Measurements from ENCODE around the gene IGLL5. TPM values are rescaled to one million over a fixed set of nuclear protein-coding genes. Genes with fewer than 3 reads are reported as not detected.

IGLL5 gene
- polyA plus RNA-seq, 1 donor from 2014 or later = 195 TPM

GRCh38 chr22:22855617-22856308, 31.9 kb upstream of the IGLL5 start:
- peaks cover 33% of the 10 kb centered on the region for H3K27me3 Mint-ChIP-seq
- peak overlapping the region in 1 of 3 donors; percentile 46 for H3K27ac Mint-ChIP-seq
- peak overlapping the region in 2 of 4 donors; percentile 39 to 58 for H3K4me3 Mint-ChIP-seq
- peaks cover 1% of the 10 kb centered on the region for H3K36me3 Mint-ChIP-seq
- H3K4me1 Mint-ChIP-seq = peaks cover 21 to 28% (median 22%) of the 10 kb centered on the region in 3 donors
- H3K9me3 Mint-ChIP-seq = no peaks in the 10 kb centered on the region

- peaks cover 33% of the 10 kb centered on the region for H3K27me3 Mint-ChIP-seq
- H3K27ac Mint-ChIP-seq = peak overlapping the region in 1 of 3 donors; percentile 59
These were observed 31.3 kb upstream of the IGLL5 start for GRCh38 chr22:22856364-22856763.

GRCh38 chr22:22856885-22857606, 30.6 kb upstream of the IGLL5 start:
- Mint-ChIP-seq H3K36me3 (peaks cover 1% of the 10 kb centered on the region), H3K4me3 (peak overlapping the region in 2 of 4 donors; percentile 60 to 73)

More at GRCh38 chr22:22856364-22856763, 31.3 kb upstream of the IGLL5 start:
- H3K4me3 Mint-ChIP-seq = peak overlapping the region in 1 of 4 donors; percentile 70
- H3K9me3 Mint-ChIP-seq = no peaks in the 10 kb centered on the region
- H3K36me3 Mint-ChIP-seq = peaks cover 1% of the 10 kb centered on the region
- H3K4me1 Mint-ChIP-seq = peaks cover 21 to 31% (median 22%) of the 10 kb centered on the region in 3 donors

GRCh38 chr22:22857607-22858558, 29.7 kb upstream of the IGLL5 start:
- Mint-ChIP-seq H3K9me3 (no peaks in the 10 kb centered on the region), H3K27me3 (peaks cover 25% of the 10 kb centered on the region), H3K27ac (peak overlapping the region in 1 of 3 donors; percentile 50), H3K4me3 (peak overlapping the region in 2 of 4 donors; percentile 60 to 73), H3K4me1 (peaks cover 21 to 27% (median 22%) of the 10 kb centered on the region in 3 donors), H3K36me3 (peaks cover 1% of the 10 kb centered on the region)

More at GRCh38 chr22:22856885-22857606, 30.6 kb upstream of the IGLL5 start:
- no peak overlapping the region for H3K27ac Mint-ChIP-seq
- H3K4me1 Mint-ChIP-seq = peaks cover 21 to 31% (median 22%) of the 10 kb centered on the region in 3 donors
- H3K27me3 Mint-ChIP-seq = peaks cover 29% of the 10 kb centered on the region
- no peaks in the 10 kb centered on the region for H3K9me3 Mint-ChIP-seq

- Mint-ChIP-seq H3K36me3 (peaks cover 4% of the 10 kb centered on the region), H3K4me3 (peak overlapping the region in 1 of 4 donors; percentile 68), H3K27me3 (peaks cover 23% of the 10 kb centered on the region), H3K9me3 (no peaks in the 10 kb centered on the region), H3K4me1 (peaks cover 21 to 30% (median 23%) of the 10 kb centered on the region in 3 donors), H3K27ac (no peak overlapping the region)
These were observed 29.1 kb upstream of the IGLL5 start for GRCh38 chr22:22858559-22858937.

GRCh38 chr22:22863001-22863400, 24.6 kb upstream of the IGLL5 start:
- Mint-ChIP-seq H3K27me3 (peaks cover 17% of the 10 kb centered on the region), H3K4me1 (peaks cover 28 to 35% (median 33%) of the 10 kb centered on the region in 3 donors), H3K4me3 (no peak overlapping the region), H3K9me3 (no peaks in the 10 kb centered on the region), H3K27ac (no peak overlapping the region), H3K36me3 (peaks cover 4% of the 10 kb centered on the region)

GRCh38 chr22:22865311-22866072, 22.1 kb upstream of the IGLL5 start:
- Mint-ChIP-seq H3K27ac (peak overlapping the region; percentile 0 to 74 (median 55)), H3K9me3 (no peaks in the 10 kb centered on the region), H3K4me3 (peak overlapping the region in 2 of 4 donors; percentile 14 to 24), H3K36me3 (peaks cover 3% of the 10 kb centered on the region), H3K27me3 (peaks cover 8% of the 10 kb centered on the region), H3K4me1 (peaks cover 23 to 29% (median 24%) of the 10 kb centered on the region in 3 donors)

- H3K4me1 Mint-ChIP-seq = peaks cover 28 to 40% (median 32%) of the 10 kb centered on the region in 3 donors
- H3K27ac Mint-ChIP-seq = no peak overlapping the region
- peak overlapping the region in 1 of 4 donors; percentile 14 for H3K4me3 Mint-ChIP-seq
- peaks cover 14% of the 10 kb centered on the region for H3K27me3 Mint-ChIP-seq
- peaks cover 3% of the 10 kb centered on the region for H3K36me3 Mint-ChIP-seq
- H3K9me3 Mint-ChIP-seq = no peaks in the 10 kb centered on the region
These were observed 21.1 kb upstream of the IGLL5 start for GRCh38 chr22:22866381-22867111.

GRCh38 chr22:22867996-22868715, 19.5 kb upstream of the IGLL5 start:
- peaks cover 28 to 43% (median 32%) of the 10 kb centered on the region in 3 donors for H3K4me1 Mint-ChIP-seq
- H3K27ac Mint-ChIP-seq = no peak overlapping the region
- no peaks in the 10 kb centered on the region for H3K9me3 Mint-ChIP-seq
- H3K36me3 Mint-ChIP-seq = peaks cover 3% of the 10 kb centered on the region
- H3K27me3 Mint-ChIP-seq = peaks cover 17% of the 10 kb centered on the region
- no peak overlapping the region for H3K4me3 Mint-ChIP-seq

- H3K4me3 Mint-ChIP-seq = peak overlapping the region in 1 of 4 donors; percentile 45
- no peaks in the 10 kb centered on the region for H3K36me3 Mint-ChIP-seq
- H3K27me3 Mint-ChIP-seq = peaks cover 10% of the 10 kb centered on the region
- H3K27ac Mint-ChIP-seq = no peak overlapping the region
- peaks cover 7 to 24% (median 14%) of the 10 kb centered on the region in 3 donors for H3K4me1 Mint-ChIP-seq
- peaks cover 0 to 3% (median 2%) of the 10 kb centered on the region in 3 donors for H3K9me3 Mint-ChIP-seq
These were observed 16.8 kb upstream of the IGLL5 start for GRCh38 chr22:22870577-22871404.

- peak overlapping the region in 2 of 4 donors; percentile 23 to 52 for H3K4me3 Mint-ChIP-seq
- no peaks in the 10 kb centered on the region for H3K36me3 Mint-ChIP-seq
- H3K27ac Mint-ChIP-seq = no peak overlapping the region
- peaks cover 10% of the 10 kb centered on the region for H3K27me3 Mint-ChIP-seq
- peaks cover 0 to 5% (median 3%) of the 10 kb centered on the region in 3 donors for H3K9me3 Mint-ChIP-seq
- peaks cover 13 to 17% (median 14%) of the 10 kb centered on the region in 3 donors for H3K4me1 Mint-ChIP-seq
These were observed 15.9 kb upstream of the IGLL5 start for GRCh38 chr22:22871536-22872278.
